ENCODE results near the gene FHAD1. TPM values are rescaled to one million over a fixed set of nuclear protein-coding genes. Genes with fewer than 3 reads are reported as not detected.

The FHAD1 gene
- total and polyA plus RNA-seq, 2 of the 13 experiments (the other 11 are each of a cell fraction or from before 2014, with no cell fraction given) = not detected

DNA sequence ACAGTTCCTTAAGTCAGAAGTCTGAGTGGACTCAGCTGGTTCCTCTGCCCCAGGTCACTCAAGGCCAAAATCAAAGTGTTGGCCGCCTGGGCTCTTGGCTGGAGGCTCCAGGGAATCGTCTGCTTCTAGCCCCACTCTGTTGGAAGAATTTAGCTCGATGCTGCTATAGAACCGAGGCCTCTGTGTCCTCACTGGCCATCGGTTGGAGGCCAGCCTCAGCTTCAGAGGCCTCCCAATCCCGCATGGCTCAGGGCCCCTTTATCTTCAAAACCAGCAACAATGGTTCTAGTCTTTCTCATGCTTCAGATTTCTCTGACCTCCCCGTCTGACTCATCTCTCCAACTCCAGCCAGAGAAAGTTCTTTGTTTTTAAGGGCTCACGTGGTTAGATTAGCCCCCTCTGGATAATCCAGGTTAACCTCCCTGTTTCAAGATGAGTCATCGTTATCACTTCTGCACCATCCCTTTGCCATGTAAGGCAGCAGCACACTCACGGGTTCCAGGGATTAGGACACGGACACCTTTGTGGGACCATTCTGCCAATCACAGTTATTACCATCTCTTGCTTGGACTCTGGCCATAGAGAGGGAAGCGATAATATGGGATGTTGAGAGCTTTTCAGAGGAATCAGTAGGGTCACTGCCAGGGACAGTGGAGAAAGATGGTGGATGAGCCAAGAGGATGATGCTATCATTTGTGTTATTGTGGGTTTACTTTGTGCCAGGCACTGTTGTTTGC, 13.6 kb downstream of the FHAD1 start (continued):
- TF ChIP-seq, protein P1, sequence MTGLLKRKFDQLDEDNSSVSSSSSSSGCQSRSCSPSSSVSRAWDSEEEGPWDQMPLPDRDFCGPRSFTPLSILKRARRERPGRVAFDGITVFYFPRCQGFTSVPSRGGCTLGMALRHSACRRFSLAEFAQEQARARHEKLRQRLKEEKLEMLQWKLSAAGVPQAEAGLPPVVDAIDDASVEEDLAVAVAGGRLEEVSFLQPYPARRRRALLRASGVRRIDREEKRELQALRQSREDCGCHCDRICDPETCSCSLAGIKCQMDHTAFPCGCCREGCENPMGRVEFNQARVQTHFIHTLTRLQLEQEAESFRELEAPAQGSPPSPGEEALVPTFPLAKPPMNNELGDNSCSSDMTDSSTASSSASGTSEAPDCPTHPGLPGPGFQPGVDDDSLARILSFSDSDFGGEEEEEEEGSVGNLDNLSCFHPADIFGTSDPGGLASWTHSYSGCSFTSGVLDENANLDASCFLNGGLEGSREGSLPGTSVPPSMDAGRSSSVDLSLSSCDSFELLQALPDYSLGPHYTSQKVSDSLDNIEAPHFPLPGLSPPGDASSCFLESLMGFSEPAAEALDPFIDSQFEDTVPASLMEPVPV (CRISPR knock-in tag; IDR thresholded peaks at IDR 0.05) = no peak
- no peak for TF ChIP-seq KDM1A (CRISPR knock-in tag; IDR thresholded peaks at IDR 0.05)
- no peak for TF ChIP-seq KAT8 (CRISPR knock-in tag; IDR thresholded peaks at IDR 0.05)
- TF ChIP-seq ZNF83 (CRISPR knock-in tag; IDR thresholded peaks at IDR 0.05; ENCODE audit: borderline replicate concordance) = no peak
- TF ChIP-seq ZNF468 (CRISPR knock-in tag; IDR thresholded peaks at IDR 0.05) = no peak
- no peak for TF ChIP-seq ZNF205 (CRISPR knock-in tag; IDR thresholded peaks at IDR 0.05)
- TF ChIP-seq ZBTB4 (CRISPR knock-in tag; IDR thresholded peaks at IDR 0.05; ENCODE audit: borderline replicate concordance) = no peak
- TF ChIP-seq ZNF691 (CRISPR knock-in tag; IDR thresholded peaks at IDR 0.05; ENCODE audit: borderline replicate concordance, low read depth) = no peak
- TF ChIP-seq ZFP36L1 (CRISPR knock-in tag; IDR thresholded peaks at IDR 0.05) = no peak
- no peak for TF ChIP-seq ZNF18 (CRISPR knock-in tag; IDR thresholded peaks at IDR 0.05; ENCODE audit: insufficient replicate concordance)
- TF ChIP-seq ZNF335 (CRISPR knock-in tag; IDR thresholded peaks at IDR 0.05) = no peak
- peak; percentile 72 for TF ChIP-seq BHLHE40 (IDR thresholded peaks at IDR 0.05; ENCODE audit: low read length)
- TF ChIP-seq ZNF607 (CRISPR knock-in tag; IDR thresholded peaks at IDR 0.05; ENCODE audit: borderline replicate concordance) = 0 out of 2 replicates have a peak, but pooled peaks have one; percentile 34
- TF ChIP-seq, protein P2, sequence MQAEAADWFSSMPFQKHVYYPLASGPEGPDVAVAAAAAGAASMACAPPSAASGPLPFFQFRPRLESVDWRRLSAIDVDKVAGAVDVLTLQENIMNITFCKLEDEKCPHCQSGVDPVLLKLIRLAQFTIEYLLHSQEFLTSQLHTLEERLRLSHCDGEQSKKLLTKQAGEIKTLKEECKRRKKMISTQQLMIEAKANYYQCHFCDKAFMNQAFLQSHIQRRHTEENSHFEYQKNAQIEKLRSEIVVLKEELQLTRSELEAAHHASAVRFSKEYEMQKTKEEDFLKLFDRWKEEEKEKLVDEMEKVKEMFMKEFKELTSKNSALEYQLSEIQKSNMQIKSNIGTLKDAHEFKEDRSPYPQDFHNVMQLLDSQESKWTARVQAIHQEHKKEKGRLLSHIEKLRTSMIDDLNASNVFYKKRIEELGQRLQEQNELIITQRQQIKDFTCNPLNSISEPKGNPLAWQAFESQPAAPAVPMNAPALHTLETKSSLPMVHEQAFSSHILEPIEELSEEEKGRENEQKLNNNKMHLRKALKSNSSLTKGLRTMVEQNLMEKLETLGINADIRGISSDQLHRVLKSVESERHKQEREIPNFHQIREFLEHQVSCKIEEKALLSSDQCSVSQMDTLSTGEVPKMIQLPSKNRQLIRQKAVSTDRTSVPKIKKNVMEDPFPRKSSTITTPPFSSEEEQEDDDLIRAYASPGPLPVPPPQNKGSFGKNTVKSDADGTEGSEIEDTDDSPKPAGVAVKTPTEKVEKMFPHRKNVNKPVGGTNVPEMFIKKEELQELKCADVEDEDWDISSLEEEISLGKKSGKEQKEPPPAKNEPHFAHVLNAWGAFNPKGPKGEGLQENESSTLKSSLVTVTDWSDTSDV (CRISPR knock-in tag; IDR thresholded peaks at IDR 0.05) = no peak

Measured in HepG2 (cell line).